Left ventricle myocardium superior (tissue), 1 donor: ENCODE measurements around the gene USP2. TPM values are rescaled to one million over a fixed set of nuclear protein-coding genes. Genes with fewer than 3 reads are reported as not detected.

Experiments used
- ATAC-seq: fragments of 200-7000 bp; cut with Tn5 transposase; one replicate; pipeline ENCODE4 v1.9.1; 2020; ENCODE audit warnings: mild to moderate bottlenecking, moderate library complexity
- DNase-seq: peaks from one replicate; pipeline ENCODE4 v3.0.0-alpha.2; 2020
- intact Hi-C: fragments of 100-400 bp; cut with micrococcal nuclease; formaldehyde crosslinking; loops from one replicate; pipeline ENCODE4 v1.11.0; 2022
- total RNA-seq: library from RNA; stranded (reverse); fragmentation: NEBNext Ultra II Directional; extraction: Animal tissue kit (Norgen Biotek cat#: 25700); gene quantifications from one replicate; pipeline ENCODE4 v1.2.1, GENCODE V29; 2021
- donor health status: DM: no; HTN: yes; CAD: no; lungs with severe emphysema.

USP2 gene
- total RNA-seq, 1 donor from 2014 or later, result 173 TPM

DNA sequence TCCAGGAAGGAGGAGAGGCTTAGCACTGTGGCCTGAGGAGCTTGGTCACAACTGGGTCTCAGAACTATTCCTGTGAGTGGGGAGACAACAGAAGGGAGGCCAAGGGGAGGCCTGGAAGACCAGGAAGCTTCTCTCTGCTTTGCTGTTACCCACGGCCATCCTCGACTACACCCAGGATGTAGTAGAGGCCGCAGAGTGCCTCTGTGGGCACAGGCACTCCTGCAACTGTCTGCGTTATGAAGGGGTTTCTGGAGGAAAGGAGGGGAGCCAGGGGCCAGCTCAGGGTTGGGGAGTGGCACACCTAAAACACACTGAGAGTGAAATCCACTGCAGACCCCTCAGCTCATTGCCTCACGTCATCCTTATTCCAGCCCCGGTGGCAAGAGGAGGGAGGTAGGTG lies 31.2 kb downstream of the USP2 start:
- no peak for DNase-seq
- intact Hi-C loops, result no loop called here

GRCh38 chr11:119347940-119348605 lies 33.4 kb downstream of the USP2 start:
- intact Hi-C loops, result no loop called here
- ATAC-seq, result no peak
- DNase-seq, result no peak

More for the DNA sequence above, 31.2 kb downstream of the USP2 start:
- ATAC-seq, result no peak

DNA sequence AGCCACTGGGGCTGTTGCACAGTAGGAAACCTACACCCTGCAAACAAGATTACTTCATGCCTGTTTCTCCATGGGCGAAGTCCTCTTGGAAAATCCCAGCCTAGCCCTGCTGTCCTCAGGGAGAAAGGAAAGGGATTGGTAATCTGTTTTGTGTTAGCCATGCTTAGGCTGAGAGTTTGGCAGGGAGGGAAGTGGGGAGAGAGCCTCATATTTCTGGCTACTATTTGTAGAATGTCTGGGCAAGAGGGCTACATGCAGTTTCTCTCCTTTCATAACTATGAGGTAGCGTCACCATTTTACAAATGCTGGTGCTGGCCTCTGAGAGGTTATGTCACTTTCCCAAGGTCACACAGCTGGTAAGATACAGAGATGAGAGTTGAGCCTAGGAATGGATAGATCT lies 34.2 kb downstream of the USP2 start:
- peak; percentile 7 for ATAC-seq
- intact Hi-C loops, result no loop called here
- DNase-seq, result no peak

GRCh38 chr11:119346605-119347004 lies 34.9 kb downstream of the USP2 start, which contains the start of gene MFRP:
MFRP (minus strand) TSS chr11:119346705; CDS start chr11:119346513, 192 bp downstream.
- DNase-seq (no peak), ATAC-seq (no peak)
- intact Hi-C loops, result no loop called here

- ATAC-seq, result no peak
- no peak for DNase-seq
- intact Hi-C loops, result no loop called here
These were observed 35.8 kb downstream of the USP2 start for GRCh38 chr11:119345685-119346084.

- DNase-seq, result no peak
- intact Hi-C loops, result no loop called here
- ATAC-seq, result no peak
These were observed 37.0 kb downstream of the USP2 start for GRCh38 chr11:119344291-119345010.

- no peak for DNase-seq
These were observed 37.8 kb downstream of the USP2 start for GRCh38 chr11:119343726-119344125.

GRCh38 chr11:119342362-119343130 lies 38.9 kb downstream of the USP2 start:
- DNase-seq (no peak), ATAC-seq (no peak)

More at GRCh38 chr11:119343726-119344125, 37.8 kb downstream of the USP2 start:
- intact Hi-C loops, result no loop called here
- no peak for ATAC-seq

GRCh38 chr11:119342023-119342300 lies 39.5 kb downstream of the USP2 start:
- DNase-seq (no peak), ATAC-seq (no peak)
- intact Hi-C loops, result no loop called here

More at GRCh38 chr11:119342362-119343130, 38.9 kb downstream of the USP2 start:
- intact Hi-C loops, result no loop called here

DNA sequence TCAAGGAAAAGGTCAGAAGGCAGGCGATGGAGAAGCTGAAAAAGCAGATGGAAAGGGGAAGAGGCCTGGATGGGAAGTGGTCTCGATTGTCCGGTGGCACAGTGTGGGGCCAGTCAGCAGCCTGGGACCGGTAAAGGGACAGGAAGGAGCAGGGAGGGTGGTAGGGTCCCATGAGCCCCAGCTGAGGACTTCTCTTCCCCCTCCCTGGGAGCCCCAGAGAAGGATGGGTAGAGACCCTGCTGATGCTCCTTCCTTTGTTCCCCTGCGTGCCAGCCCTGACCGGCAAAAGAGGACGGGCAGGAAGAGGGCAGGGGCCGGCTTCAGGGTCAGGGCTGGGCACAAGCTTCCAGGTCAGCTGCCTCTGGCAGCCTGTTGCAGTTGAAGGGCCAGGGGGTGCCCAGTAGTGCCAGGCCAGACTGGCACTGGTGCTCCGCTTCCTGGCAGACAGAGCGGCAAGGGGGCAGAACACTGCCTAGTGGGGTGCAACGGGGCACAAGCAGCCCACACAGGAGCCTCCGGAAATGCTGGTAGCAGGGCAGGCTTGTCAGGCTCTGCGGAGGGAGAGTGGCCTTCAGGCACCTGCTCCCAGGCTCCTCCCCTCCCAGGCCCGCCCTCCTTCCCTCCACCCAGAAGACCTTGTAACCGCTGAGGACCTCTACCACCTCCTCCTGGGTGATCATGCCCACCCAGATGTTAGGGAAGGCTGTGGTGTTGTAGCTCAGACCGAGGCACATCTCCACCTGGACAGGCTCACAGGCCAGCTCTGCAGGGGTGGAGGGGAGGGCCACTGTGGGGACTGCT lies 40.1 kb downstream of the USP2 start:
- ATAC-seq, result no peak
- intact Hi-C loops, result no loop called here
- no peak for DNase-seq

DNA sequence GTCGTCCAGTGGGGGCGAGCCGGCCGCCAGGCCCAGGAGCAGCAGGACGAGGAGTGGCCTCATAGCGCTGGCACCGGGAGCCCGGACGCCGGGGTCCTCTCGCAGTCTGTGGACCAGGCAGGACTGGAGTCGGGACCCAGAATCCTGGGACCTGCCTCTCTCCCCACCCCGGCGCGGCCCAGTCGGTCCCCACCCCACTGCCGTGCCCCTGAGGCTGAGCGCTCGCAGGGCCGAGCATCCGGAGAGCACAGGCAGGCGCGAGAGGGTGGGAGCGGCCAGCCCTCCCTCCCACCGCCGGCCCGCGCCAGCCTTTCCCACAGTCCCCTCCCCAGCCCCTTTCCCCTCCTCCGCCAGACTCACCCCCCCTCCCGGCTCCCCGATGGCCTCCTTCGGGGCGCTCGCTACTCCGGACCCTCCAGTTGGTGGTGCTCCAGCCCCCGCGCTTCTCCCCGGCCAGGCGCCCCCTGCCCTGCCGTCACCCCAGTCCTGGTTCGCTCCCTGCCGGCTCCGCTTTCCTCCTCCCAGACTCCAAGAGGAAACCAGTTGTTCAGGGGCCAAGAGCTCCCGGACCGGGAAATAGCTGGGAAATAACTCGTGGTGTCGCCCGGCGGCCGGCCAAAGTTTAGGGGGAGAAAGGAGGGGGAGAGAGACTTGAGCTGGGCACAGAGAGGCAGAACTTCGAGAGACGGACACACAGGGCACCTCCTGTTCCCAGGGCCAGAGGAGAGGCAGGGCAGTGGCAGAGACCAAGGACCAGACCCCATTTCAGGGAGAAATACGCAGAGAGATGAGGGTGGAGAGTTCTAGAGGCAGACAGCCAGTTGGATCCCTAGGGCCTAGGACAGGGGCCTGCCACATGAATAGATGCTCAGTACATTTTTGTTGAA lies 40.9 kb downstream of the USP2 start, which contains the start of gene C1QTNF5:
C1QTNF5 (minus strand) TSS at position 549 of the 887 bp plus-strand sequence; CDS start at position 63, 486 bp downstream.
- ATAC-seq (peak; percentile 65), DNase-seq (peak; percentile 91)
- intact Hi-C loops, result no loop called here

- DNase-seq (peak; percentile 88), ATAC-seq (peak; percentile 78)
- intact Hi-C loops, result no loop called here
These were observed 41.7 kb downstream of the USP2 start for GRCh38 chr11:119339589-119340334.

DNA sequence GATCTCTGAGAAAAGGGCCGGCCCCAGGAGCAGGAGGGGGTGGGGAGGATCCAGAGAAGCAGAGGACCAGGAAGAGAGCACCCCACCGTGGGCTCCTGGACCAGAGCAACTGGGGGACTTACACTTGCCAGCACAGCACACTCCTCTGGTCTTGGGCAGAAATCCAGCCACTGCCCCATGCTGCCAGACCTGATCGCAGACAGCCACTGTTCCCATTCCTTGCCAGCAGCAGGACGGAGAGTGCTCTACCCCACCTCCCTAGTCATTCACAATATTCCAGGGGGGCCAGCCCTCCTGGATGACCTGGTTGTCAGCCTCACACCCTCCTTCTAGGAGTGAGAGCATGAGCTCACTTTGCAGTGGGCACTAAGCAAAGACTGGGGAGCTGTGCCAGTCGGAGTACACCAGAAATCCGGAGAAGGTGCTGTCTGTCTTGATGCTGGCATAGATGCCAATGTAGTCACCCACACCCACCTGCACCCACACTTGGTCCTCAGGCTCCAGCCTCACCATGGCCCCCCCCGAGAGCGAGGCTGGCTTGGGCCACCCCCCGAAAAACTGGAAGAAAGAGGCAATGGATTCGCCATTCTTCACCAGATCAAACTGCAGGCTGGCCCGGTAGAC lies 42.4 kb downstream of the USP2 start:
- DNase-seq (peak; percentile 56), ATAC-seq (peak; percentile 8)
- intact Hi-C loops, result no loop called here

DNA sequence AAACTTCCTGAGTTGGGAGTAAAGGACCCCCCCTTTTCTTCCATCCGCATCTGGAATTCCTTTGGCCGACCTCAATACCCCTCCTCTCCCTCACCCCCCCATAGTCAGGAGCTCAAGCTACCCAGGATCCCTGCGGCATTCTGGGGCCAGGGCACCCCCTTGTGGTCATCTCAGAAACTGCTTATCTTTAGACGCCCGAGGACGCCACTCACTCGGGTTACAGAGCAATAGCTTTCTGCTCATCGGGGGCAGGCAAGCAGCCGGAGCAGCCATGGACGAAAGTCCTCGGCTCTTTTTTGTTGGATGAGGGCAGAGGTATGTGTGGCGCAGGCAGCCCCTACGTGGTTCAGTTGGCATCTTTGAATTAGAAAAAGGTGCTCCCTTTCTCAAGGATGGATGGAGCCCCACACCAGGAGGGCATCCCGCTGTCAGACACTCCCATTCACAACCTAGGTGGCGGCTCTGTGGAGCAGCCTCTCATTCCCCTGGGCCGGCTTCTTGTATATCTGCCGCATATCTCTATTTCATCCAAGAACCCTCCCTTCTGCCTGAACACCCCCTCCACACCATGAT lies 43.1 kb downstream of the USP2 start:
- ATAC-seq (peak; percentile 16), DNase-seq (peak; percentile 71)
- intact Hi-C loops, result no loop called here

DNA sequence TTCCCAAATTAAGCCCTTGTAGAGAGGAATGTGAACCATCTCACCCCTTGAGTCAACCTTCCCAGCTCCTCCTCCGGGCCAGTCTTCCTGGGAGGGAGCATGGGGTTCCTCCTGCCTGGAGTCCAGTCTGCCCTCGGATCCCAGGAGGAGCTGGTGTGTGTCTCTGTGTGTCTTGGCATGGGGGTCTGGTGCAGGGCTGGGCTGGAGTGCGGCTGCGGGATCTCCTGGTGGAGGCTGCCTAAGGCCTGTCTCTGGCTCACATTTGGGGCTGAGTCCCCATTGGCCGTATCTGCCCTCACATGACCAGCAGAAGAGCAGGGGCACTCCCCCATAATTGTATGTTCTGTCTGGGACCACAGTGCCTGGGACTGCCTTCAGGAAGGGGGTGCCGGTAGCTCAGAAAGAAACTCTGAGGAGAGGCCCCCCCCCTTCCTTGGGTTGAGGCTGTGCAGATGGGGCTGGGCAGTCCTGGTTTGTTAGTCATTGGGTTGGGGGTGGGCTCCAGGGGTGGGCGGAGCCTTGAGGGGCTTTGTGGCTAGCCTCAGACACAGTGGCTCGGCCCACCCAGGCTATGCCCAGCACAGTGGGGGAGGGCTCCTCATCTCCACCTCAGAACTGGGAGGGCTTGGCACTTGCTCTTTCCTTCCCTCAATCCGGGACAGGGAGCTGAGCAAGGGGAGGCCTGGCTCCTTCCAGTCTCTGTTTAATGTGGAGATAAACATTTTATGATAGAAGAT lies 43.7 kb downstream of the USP2 start:
- DNase-seq (no peak), ATAC-seq (no peak)
- intact Hi-C loops, result no loop called here
